H9 (cell line): ENCODE data around the gene ITPKB. TPM values are rescaled to one million over a fixed set of nuclear protein-coding genes. Genes with fewer than 3 reads are reported as not detected.
A peak's percentile ranks its signal among the peaks of the same experiment; 100 is the strongest.

ENCODE experiments used
- DNase-seq: peaks from one replicate; pipeline ENCODE4 v3.0.0-alpha.2; 2017
- H2AFZ ChIP-seq: one replicate; pipeline ENCODE4 v1.6.1; 2013; ENCODE audit warnings: mild to moderate bottlenecking, low read length, control low read depth, moderate library complexity
- H2AK5ac ChIP-seq: 2 replicates; pipeline ENCODE4 v1.6.1; 2013; ENCODE audit warnings: low read length, control low read depth, mixed read lengths; ENCODE audit not compliant: insufficient read length
- H2BK120ac ChIP-seq: one replicate; pipeline ENCODE4 v1.6.1; 2013; ENCODE audit warnings: low read depth, mild to moderate bottlenecking, low read length, control low read depth, inconsistent platforms; ENCODE audit not compliant: poor library complexity, severe bottlenecking
- H2BK12ac ChIP-seq: 2 replicates; pipeline ENCODE4 v1.6.1; 2013; ENCODE audit warnings: low read length, control low read depth, mixed read lengths, low read depth; ENCODE audit not compliant: insufficient read length
- H2BK15ac ChIP-seq: 2 replicates; pipeline ENCODE4 v1.6.1; 2013; ENCODE audit warnings: low read depth, low read length, control low read depth
- H2BK20ac ChIP-seq: one replicate; pipeline ENCODE4 v1.6.1; 2013; ENCODE audit warnings: low read depth, mild to moderate bottlenecking, low read length, control low read depth, inconsistent platforms; ENCODE audit not compliant: poor library complexity, severe bottlenecking
- H2BK5ac ChIP-seq: 2 replicates; pipeline ENCODE4 v1.6.1; 2013; ENCODE audit warnings: low read length, control low read depth, mixed read lengths; ENCODE audit not compliant: insufficient read length
- H3K14ac ChIP-seq: 2 replicates; pipeline ENCODE4 v1.6.1; 2013; ENCODE audit warnings: low read length, control low read depth; ENCODE audit not compliant: insufficient read depth
- H3K18ac ChIP-seq: 2 replicates; pipeline ENCODE4 v1.6.1; 2013; ENCODE audit warnings: low read depth, mild to moderate bottlenecking, mixed read lengths, low read length, control low read depth; ENCODE audit not compliant: insufficient read length
- H3K23ac ChIP-seq: 2 replicates; pipeline ENCODE4 v1.6.1; 2013; ENCODE audit warnings: low read length, control low read depth, mixed read lengths, low read depth; ENCODE audit not compliant: insufficient read length
- H3K23me2 ChIP-seq: 2 replicates; pipeline ENCODE4 v1.6.1; 2013; ENCODE audit warnings: low read depth, mild to moderate bottlenecking, mixed read lengths, low read length, control low read depth; ENCODE audit not compliant: insufficient read length, poor library complexity, severe bottlenecking
- H3K27ac ChIP-seq: 2 replicates; pipeline ENCODE4 v1.5.1; 2013; ENCODE audit warnings: low read length, control low read depth, mixed read lengths, low read depth; ENCODE audit not compliant: insufficient read length
- H3K27me3 ChIP-seq: 2 replicates; pipeline ENCODE4 v1.6.1; 2013; ENCODE audit warnings: low read length, control low read depth, inconsistent platforms; ENCODE audit not compliant: insufficient read depth
- H3K4ac ChIP-seq: 2 replicates; pipeline ENCODE4 v1.6.1; 2013; ENCODE audit warnings: low read depth, mild to moderate bottlenecking, control low read depth, inconsistent platforms, low read length, moderate library complexity
- H3K4me1 ChIP-seq: 2 replicates; pipeline ENCODE4 v1.6.1; 2013; ENCODE audit warnings: low read length, control low read depth, inconsistent platforms; ENCODE audit not compliant: insufficient read depth
- H3K4me2 ChIP-seq: 2 replicates; pipeline ENCODE4 v1.6.1; 2013; ENCODE audit warnings: low read length, control low read depth, mixed read lengths; ENCODE audit not compliant: insufficient read length, insufficient read depth
- H3K56ac ChIP-seq: 2 replicates; pipeline ENCODE4 v1.6.1; 2013; ENCODE audit warnings: low read depth, mild to moderate bottlenecking, mixed read lengths, low read length, control low read depth; ENCODE audit not compliant: insufficient read length
- H3K79me1 ChIP-seq: 2 replicates; pipeline ENCODE4 v1.6.1; 2013; ENCODE audit warnings: low read depth, mild to moderate bottlenecking, moderate library complexity, low read length, control low read depth, inconsistent platforms; ENCODE audit not compliant: insufficient read depth, poor library complexity, severe bottlenecking
- H3K79me2 ChIP-seq: 2 replicates; pipeline ENCODE4 v1.6.1; 2013; ENCODE audit warnings: low read length, control low read depth, inconsistent platforms; ENCODE audit not compliant: insufficient read depth
- H3K9ac ChIP-seq: 2 replicates; pipeline ENCODE4 v1.6.1; 2013; ENCODE audit warnings: low read length, control low read depth, mixed read lengths; ENCODE audit not compliant: insufficient read length; ENCODE audit errors: extremely low read depth
- H3K9me3 ChIP-seq: one replicate; pipeline ENCODE4 v1.6.1; 2013; ENCODE audit warnings: low read depth, low read length, inconsistent platforms; ENCODE audit not compliant: control insufficient read depth
- H3T11ph ChIP-seq: one replicate; pipeline ENCODE4 v1.6.1; 2013; ENCODE audit warnings: mild to moderate bottlenecking, low read length, control low read depth, inconsistent platforms
- H4K20me1 ChIP-seq: one replicate; pipeline ENCODE4 v1.6.1; 2013; ENCODE audit not compliant: control insufficient read depth, insufficient read length, insufficient read depth
- H4K5ac ChIP-seq: 2 replicates; pipeline ENCODE4 v1.6.1; 2013; ENCODE audit warnings: low read depth, mild to moderate bottlenecking, mixed read lengths, low read length, control low read depth; ENCODE audit not compliant: insufficient read length
- H4K8ac ChIP-seq: replicated peaks from 2 replicates; pipeline ENCODE4 v1.6.1; 2013; ENCODE audit warnings: low read length, control low read depth, mixed read lengths, low read depth; ENCODE audit not compliant: insufficient read length
- H4K91ac ChIP-seq: 2 replicates; pipeline ENCODE4 v1.6.1; 2013; ENCODE audit warnings: low read depth, mild to moderate bottlenecking, moderate library complexity, mixed read lengths, low read length, control low read depth; ENCODE audit not compliant: insufficient read length
- H3K27ac Mint-ChIP-seq, 3 experiments: 2 replicates in 2 of 3; 3 replicates in 1 of 3; pipeline ENCODE4 v1.8.0; 2020 to 2021; ENCODE audit warnings: mixed read lengths in 3 of 3, mild to moderate bottlenecking in 1 of 3, moderate library complexity in 1 of 3
- H3K27me3 Mint-ChIP-seq: 2 replicates; pipeline ENCODE4 v1.8.0; 2021; ENCODE audit warnings: low read depth, mild to moderate bottlenecking, moderate library complexity, mixed read lengths
- H3K36me3 Mint-ChIP-seq, 3 experiments: 2 replicates in 2 of 3; 3 replicates in 1 of 3; pipeline ENCODE4 v1.8.0; 2020 to 2021; ENCODE audit warnings: low read depth in 3 of 3, mixed read lengths in 3 of 3; ENCODE audit not compliant: insufficient read depth in 1 of 3
- H3K4me1 Mint-ChIP-seq, 2 experiments: 2 replicates each; pipeline ENCODE4 v1.8.0; 2020; ENCODE audit warnings: mixed read lengths in 2 of 2
- H3K4me3 Mint-ChIP-seq, 2 experiments: 2 replicates in 1 of 2; 3 replicates in 1 of 2; pipeline ENCODE4 v1.8.0; 2020 to 2021; ENCODE audit warnings: mild to moderate bottlenecking in 2 of 2, mixed read lengths in 2 of 2, moderate library complexity in 1 of 2
- H3K9me3 Mint-ChIP-seq, 2 experiments: 2 replicates in 1 of 2; 3 replicates in 1 of 2; pipeline ENCODE4 v1.8.0; 2020; ENCODE audit warnings: mild to moderate bottlenecking in 2 of 2, mixed read lengths in 2 of 2, moderate library complexity in 1 of 2
- CTCF ChIP-seq: fragments of 200-600 bp; sonication (generic); conservative IDR thresholded peaks from 3 replicates; pipeline ENCODE4 v1.8.0; 2021; ENCODE audit warnings: antibody characterized with exemption, mild to moderate bottlenecking
- WGBS: extraction: QIAGEN DNeasy Blood & Tissue Kit; methylation state at CpG from one replicate; pipeline ENCODE4 v1.1.7; 2013; ENCODE audit warnings: missing lambda C conversion rate, low lambda C conversion rate, mixed read lengths; ENCODE audit not compliant: insufficient read length; ENCODE audit errors: extremely low coverage; 5-methylcytosine and 5-hydroxymethylcytosine counted together
- total RNA-seq: library from RNA; stranded (reverse); gene quantifications from 2 replicates; pipeline ENCODE4 v1.2.1, GENCODE V29; 2021

ITPKB gene
- total RNA-seq, 1 experiment from 2014 or later = 3.8 TPM

DNA sequence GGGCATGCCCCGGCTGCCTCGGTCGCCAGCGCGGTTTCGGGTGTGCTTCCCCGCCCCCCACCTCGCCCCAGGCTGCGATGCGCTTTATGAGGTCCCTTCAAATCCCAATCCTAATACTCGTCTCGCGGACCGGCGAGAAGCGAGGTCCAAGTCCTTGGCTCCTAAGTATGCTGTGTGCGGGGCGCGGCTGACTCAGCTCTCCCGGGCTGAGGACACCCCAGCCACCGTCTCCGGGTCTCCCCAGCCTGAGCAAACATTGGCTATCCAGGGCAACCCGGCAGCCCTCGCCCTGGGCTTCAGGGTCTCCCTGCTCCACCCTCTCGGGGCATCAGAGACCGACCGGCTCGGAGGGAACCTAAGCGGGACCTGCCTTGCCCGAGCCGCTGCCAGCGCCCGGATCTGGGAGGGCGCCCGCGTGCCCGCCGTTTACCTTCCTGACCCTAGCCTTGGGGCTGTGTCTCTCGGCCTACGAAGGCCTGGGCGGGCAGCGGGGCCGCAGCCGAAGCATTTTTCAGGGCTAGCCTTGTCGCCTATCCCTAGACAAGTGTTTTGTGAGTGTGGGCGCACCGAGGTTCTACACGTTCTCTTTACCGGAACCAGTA, 1.2 kb downstream of the ITPKB start:
- Mint-ChIP-seq H3K9me3 (peaks cover 2 to 6% of the 10 kb centered on the region in 2 experiments; a peak in 4 of 5 replicates), H3K4me3 (peak overlapping the region; percentile 70 to 86), H3K36me3 (peaks cover 0 to 1% (median 0%) of the 10 kb centered on the region in 3 experiments; a peak in 1 of 7 replicates), H3K27ac (no peak overlapping the region), H3K27me3 (peaks cover 43% of the 10 kb centered on the region), H3K4me1 (peaks cover 15 to 16% of the 10 kb centered on the region in 2 experiments)
- no peak overlapping the region for H2AK5ac ChIP-seq
- no peak overlapping the region for H2BK20ac ChIP-seq
- H4K91ac ChIP-seq = no peak overlapping the region
- no peaks in the 10 kb centered on the region for H4K20me1 ChIP-seq
- no peaks in the 10 kb centered on the region for H3K4me1 ChIP-seq
- H3K79me2 ChIP-seq = no peaks in the 10 kb centered on the region
- H3K27me3 ChIP-seq = peaks cover 11% of the 10 kb centered on the region; the same call in 1 of the 2 replicates
- no peak overlapping the region for H3K56ac ChIP-seq
- H3K27ac ChIP-seq = no peak overlapping the region
- peak overlapping the region; percentile 84 for H3K4me2 ChIP-seq
- H2BK15ac ChIP-seq = no peak overlapping the region
- H3K23me2 ChIP-seq = peaks cover 25% of the 10 kb centered on the region
- no peak for TF ChIP-seq CTCF
- no peak overlapping the region; the same call in 1 of the 2 replicates for H3K14ac ChIP-seq
- no peak overlapping the region for H2BK12ac ChIP-seq
- peak; percentile 58 for DNase-seq
- WGBS = no CpG with 5 or more reads among the region's 49 CpGs
- H2BK5ac ChIP-seq = no peak overlapping the region
- no peaks in the 10 kb centered on the region for H3K9me3 ChIP-seq
- H3K4ac ChIP-seq = no peak overlapping the region
- H2AFZ ChIP-seq = no peak overlapping the region
- H3K23ac ChIP-seq = no peak overlapping the region
- no peak overlapping the region for H3T11ph ChIP-seq
- peak overlapping the region; percentile 56 for H3K18ac ChIP-seq
- H4K5ac ChIP-seq = no peak overlapping the region
- no peak overlapping the region for H4K8ac ChIP-seq
- no peaks in the 10 kb centered on the region for H3K79me1 ChIP-seq
- H3K9ac ChIP-seq = peak overlapping the region; percentile 11
- H2BK120ac ChIP-seq = no peak overlapping the region
